Measurements from ENCODE around the gene KLF13.

The KLF13 gene

GRCh38 chr15:31300981-31301672 lies 25.5 kb upstream of the KLF13 start:
- DNase-seq = no peak

GRCh38 chr15:31301673-31301990 lies 25.0 kb upstream of the KLF13 start:
- DNase-seq = no peak

GRCh38 chr15:31302029-31302657 lies 24.5 kb upstream of the KLF13 start:
- DNase-seq = no peak

GRCh38 chr15:31302778-31303725 lies 23.6 kb upstream of the KLF13 start:
- DNase-seq = no peak

- DNase-seq = no peak
These were observed 22.6 kb upstream of the KLF13 start for GRCh38 chr15:31303726-31304648.

- DNase-seq = no peak
These were observed 21.8 kb upstream of the KLF13 start for GRCh38 chr15:31304751-31305365.

- DNase-seq = no peak
These were observed 21.3 kb upstream of the KLF13 start for GRCh38 chr15:31305375-31305774.

- DNase-seq = no peak
These were observed 20.7 kb upstream of the KLF13 start for GRCh38 chr15:31305796-31306425.

- no peak for DNase-seq
These were observed 20.0 kb upstream of the KLF13 start for GRCh38 chr15:31306426-31307269.

- no peak for DNase-seq
These were observed 19.1 kb upstream of the KLF13 start for GRCh38 chr15:31307270-31308184.

- DNase-seq = no peak
These were observed 18.4 kb upstream of the KLF13 start for GRCh38 chr15:31308185-31308639.

GRCh38 chr15:31309893-31310606 lies 16.6 kb upstream of the KLF13 start:
- DNase-seq = no peak

GRCh38 chr15:31311735-31312619 lies 14.7 kb upstream of the KLF13 start:
- DNase-seq = no peak

- DNase-seq = no peak
These were observed 13.4 kb upstream of the KLF13 start for GRCh38 chr15:31313223-31313622.

- DNase-seq = no peak
These were observed 12.3 kb upstream of the KLF13 start for GRCh38 chr15:31314380-31314779.

- no peak for DNase-seq
These were observed 10.4 kb upstream of the KLF13 start for GRCh38 chr15:31316135-31316795.

GRCh38 chr15:31317017-31317416 lies 9.6 kb upstream of the KLF13 start:
- no peak for DNase-seq
